IPS-18a (cell line): ENCODE results near the gene THAP10.

Experiments
- H3K27ac ChIP-seq: one replicate; pipeline ENCODE4 v1.5.1; 2013; ENCODE audit warnings: low read length
- H3K27me3 ChIP-seq: one replicate; pipeline ENCODE4 v1.6.1; 2013; ENCODE audit warnings: mild to moderate bottlenecking, low read length; ENCODE audit not compliant: control insufficient read depth, insufficient read depth
- H3K36me3 ChIP-seq: one replicate; pipeline ENCODE4 v1.6.1; 2013; ENCODE audit warnings: low read depth, low read length; ENCODE audit not compliant: control insufficient read depth
- H3K4me1 ChIP-seq: one replicate; pipeline ENCODE4 v1.6.1; 2013; ENCODE audit warnings: low read depth, low read length; ENCODE audit not compliant: control insufficient read depth
- H3K4me3 ChIP-seq: one replicate; pipeline ENCODE4 v1.5.1; 2013; ENCODE audit warnings: low read length
- H3K9ac ChIP-seq: one replicate; pipeline ENCODE4 v1.6.1; 2013; ENCODE audit warnings: mild to moderate bottlenecking, low read length, moderate library complexity
- H3K9me3 ChIP-seq: one replicate; pipeline ENCODE4 v1.6.1; 2013; ENCODE audit warnings: low read depth, low read length; ENCODE audit not compliant: control insufficient read depth

The THAP10 gene

GRCh38 chr15:70845602-70846360 lies 46.5 kb downstream of the THAP10 start:
- no peak overlapping the region for H3K9ac ChIP-seq
- no peaks in the 10 kb centered on the region for H3K4me1 ChIP-seq
- H3K4me3 ChIP-seq = no peak overlapping the region
- no peak overlapping the region for H3K27ac ChIP-seq
- H3K36me3 ChIP-seq = no peaks in the 10 kb centered on the region
- no peaks in the 10 kb centered on the region for H3K27me3 ChIP-seq
- no peaks in the 10 kb centered on the region for H3K9me3 ChIP-seq

DNA sequence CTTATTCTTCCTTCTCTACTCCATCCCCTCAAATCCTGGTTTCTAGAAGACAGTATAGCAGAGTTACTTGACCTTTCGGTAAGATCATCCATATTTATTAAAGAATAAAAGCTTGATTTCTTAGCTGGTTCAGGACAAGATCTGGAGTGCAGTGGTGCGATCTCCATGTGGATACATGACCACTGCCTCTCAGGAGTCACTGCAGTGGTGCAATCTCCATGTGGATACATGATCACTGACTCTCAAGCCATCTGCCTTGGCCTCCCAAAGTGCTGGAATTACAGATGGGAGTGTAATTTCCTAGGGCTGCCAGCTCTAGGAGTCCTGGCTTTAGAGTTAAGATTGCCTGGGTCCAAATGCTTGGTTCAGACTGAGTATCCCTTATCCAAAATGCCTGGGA lies 54.8 kb downstream of the THAP10 start:
- no peak overlapping the region for H3K4me3 ChIP-seq
- H3K27ac ChIP-seq = no peak overlapping the region
- peaks cover 2% of the 10 kb centered on the region for H3K36me3 ChIP-seq
- no peaks in the 10 kb centered on the region for H3K9me3 ChIP-seq
- H3K4me1 ChIP-seq = no peaks in the 10 kb centered on the region
- no peak overlapping the region for H3K9ac ChIP-seq
- no peaks in the 10 kb centered on the region for H3K27me3 ChIP-seq

DNA sequence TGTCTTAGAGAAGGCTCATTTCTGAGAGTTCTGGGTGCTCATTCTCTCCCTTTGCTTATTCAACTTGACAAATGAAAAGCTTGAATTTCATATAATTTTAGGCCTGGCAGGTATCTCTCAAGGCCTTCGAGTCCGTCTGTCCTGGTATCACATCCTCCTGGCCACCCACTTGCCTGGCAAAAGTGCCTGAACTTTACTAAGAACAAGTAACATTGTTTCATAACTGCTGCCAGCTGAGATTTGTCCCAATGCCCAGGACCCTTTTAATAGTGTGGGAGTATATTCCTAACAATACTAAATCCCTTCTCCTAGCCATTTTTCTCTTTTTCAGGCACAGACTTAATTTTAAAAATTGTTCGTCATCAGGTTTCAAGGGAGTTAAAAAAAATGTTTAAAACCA lies 56.4 kb downstream of the THAP10 start:
- no peak overlapping the region for H3K4me3 ChIP-seq
- H3K36me3 ChIP-seq = peaks cover 11% of the 10 kb centered on the region
- H3K27me3 ChIP-seq = no peaks in the 10 kb centered on the region

DNA sequence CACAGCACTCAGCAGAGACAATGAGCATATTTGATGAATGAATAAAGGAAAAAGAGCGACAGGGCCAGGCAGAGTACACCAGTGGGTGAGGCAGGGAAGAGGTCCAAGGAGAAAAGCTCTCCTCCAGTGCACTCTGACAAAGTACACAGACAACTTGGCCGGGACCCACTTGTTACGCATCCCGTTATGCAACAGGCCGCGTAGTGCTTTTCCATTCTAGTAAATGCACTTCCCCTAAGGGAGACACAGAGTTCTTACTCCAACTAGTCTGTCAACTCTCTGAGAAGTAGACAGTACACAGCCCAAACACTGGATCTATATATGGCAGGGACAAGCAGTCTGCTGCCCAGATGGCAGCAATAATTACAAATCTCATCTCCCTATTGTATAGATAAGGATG lies 56.8 kb downstream of the THAP10 start:
- Histone ChIP-seq H3K27me3 (no peaks in the 10 kb centered on the region), H3K9ac (no peak overlapping the region), H3K4me3 (no peak overlapping the region), H3K9me3 (no peaks in the 10 kb centered on the region), H3K4me1 (no peaks in the 10 kb centered on the region), H3K36me3 (peaks cover 11% of the 10 kb centered on the region), H3K27ac (no peak overlapping the region)

More for the DNA sequence above, 56.4 kb downstream of the THAP10 start:
- Histone ChIP-seq H3K4me1 (no peaks in the 10 kb centered on the region), H3K27ac (no peak overlapping the region), H3K9ac (no peak overlapping the region), H3K9me3 (no peaks in the 10 kb centered on the region)

- H3K9me3 ChIP-seq = no peaks in the 10 kb centered on the region
- no peak overlapping the region for H3K4me3 ChIP-seq
- peaks cover 11% of the 10 kb centered on the region for H3K36me3 ChIP-seq
- no peaks in the 10 kb centered on the region for H3K4me1 ChIP-seq
- H3K27me3 ChIP-seq = no peaks in the 10 kb centered on the region
- no peak overlapping the region for H3K27ac ChIP-seq
- H3K9ac ChIP-seq = no peak overlapping the region
Observed at GRCh38 chr15:70834999-70835398, 57.2 kb downstream of the THAP10 start.

DNA sequence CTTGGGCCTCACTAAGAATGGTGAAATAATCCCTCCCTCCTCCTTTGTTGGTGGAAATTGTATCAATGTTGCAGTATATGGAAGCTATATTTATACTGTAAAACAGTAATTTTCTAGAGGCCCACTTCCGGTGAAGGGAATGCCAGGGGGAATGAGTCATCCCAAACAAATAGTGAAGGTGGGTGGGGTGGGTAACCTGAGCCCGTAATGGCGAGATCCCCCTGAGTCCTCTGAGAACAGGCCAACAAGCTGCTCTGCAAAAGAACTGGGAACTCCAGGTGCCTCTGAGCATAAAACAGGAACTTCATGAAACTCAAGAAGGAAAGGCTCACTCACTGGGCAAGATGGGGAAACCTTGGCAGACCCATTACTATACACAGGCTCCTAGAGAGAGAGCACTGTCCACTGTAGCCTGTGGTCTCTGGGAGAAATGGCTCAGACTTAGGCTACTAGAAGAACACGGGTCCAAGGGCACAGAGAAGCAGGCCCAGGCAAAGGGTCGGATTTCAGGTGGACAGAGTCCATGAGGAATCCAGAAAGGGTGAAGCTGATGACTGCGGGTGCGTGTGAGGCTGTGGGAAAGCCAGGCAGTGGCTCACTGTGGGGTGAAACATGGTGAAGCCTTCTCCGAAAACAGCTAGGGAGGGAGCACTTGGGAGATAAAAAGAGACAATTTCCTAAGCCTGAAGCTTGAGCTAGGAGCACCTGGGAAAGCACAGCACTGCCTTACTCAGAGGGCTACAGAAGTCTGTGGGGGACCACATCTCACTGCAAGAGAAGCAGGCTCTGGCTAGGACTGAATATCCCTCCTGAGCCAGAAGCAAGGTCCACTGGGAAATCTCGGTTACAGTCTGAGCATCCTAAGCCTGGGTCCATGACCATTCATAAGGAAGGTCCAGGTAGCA lies 58.1 kb downstream of the THAP10 start:
- Histone ChIP-seq H3K27me3 (no peaks in the 10 kb centered on the region), H3K4me3 (no peak overlapping the region), H3K27ac (no peak overlapping the region), H3K9me3 (no peaks in the 10 kb centered on the region), H3K36me3 (peaks cover 11% of the 10 kb centered on the region), H3K4me1 (no peaks in the 10 kb centered on the region), H3K9ac (no peak overlapping the region)

DNA sequence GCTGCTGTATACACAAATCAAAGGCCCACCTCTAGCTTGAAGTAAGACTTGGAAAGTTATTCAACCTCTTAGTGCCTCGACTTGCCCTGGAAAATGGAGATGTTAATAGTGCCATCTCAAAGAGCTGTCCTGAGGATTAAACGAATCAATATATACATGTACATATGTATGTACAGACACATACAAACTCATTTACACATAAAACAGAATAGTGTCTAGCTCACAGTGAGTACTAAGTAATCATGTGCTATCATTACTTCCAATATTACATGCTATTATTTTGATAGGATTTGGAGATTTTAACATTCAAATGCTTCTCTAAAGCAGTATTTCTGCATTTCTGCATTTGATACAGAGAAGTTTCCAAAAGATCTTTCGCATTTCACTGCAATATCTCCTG lies 58.8 kb downstream of the THAP10 start:
- Histone ChIP-seq H3K9ac (no peak overlapping the region), H3K9me3 (no peaks in the 10 kb centered on the region), H3K36me3 (peaks cover 11% of the 10 kb centered on the region), H3K27me3 (no peaks in the 10 kb centered on the region), H3K4me3 (no peak overlapping the region), H3K4me1 (no peaks in the 10 kb centered on the region), H3K27ac (no peak overlapping the region)

DNA sequence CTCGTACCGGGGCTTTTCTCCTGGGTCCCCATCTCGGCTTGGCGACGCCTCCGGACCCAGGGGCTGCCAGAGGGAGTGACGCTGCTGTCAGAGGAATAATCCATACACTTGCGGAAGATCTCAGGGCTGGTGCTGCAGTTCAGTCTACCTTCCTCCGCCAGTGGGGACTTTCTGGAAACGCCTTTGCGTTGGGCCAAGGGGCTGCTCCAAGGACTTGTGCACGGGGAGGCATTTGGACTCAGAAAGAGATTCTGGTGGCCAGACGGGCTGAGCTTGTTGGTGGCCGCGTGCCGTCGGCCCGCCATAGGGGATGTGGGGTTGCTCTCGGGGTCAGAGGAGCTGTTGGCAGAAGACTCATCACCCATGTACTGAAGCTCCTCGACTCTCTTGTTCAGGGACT lies 60.1 kb downstream of the THAP10 start:
- Histone ChIP-seq H3K27ac (no peak overlapping the region), H3K9ac (no peak overlapping the region)

More for the DNA sequence above, 60.1 kb downstream of the THAP10 start:
- H3K4me3 ChIP-seq = no peak overlapping the region
- no peaks in the 10 kb centered on the region for H3K4me1 ChIP-seq
- no peaks in the 10 kb centered on the region for H3K27me3 ChIP-seq
- H3K36me3 ChIP-seq = peaks cover 11% of the 10 kb centered on the region
- no peaks in the 10 kb centered on the region for H3K9me3 ChIP-seq
